HepG2 (cell line): Measurements from ENCODE around the gene ABHD15. TPM values are rescaled to one million over a fixed set of nuclear protein-coding genes. Genes with fewer than 3 reads are reported as not detected.

Source experiments
- ATAC-seq: fragments of 200-7000 bp; cut with Tn5 transposase; 3 replicates; pipeline ENCODE4 v1.9.1; 2020; ENCODE audit warnings: mild to moderate bottlenecking, moderate library complexity
- BruUV-seq: library from RNA; stranded (reverse); fragments of 400-500 nt; replicated peaks from 2 replicates; lab custom pipeline; 2021; lab: Mats Ljungman, UMichigan
- CTCF ChIA-PET: fragments of 300-600 bp; formaldehyde crosslinking; extraction: SDS; loops from one replicate; lab custom pipeline; 2021; ENCODE audit warnings: low total read pairs, inconsistent platforms, low intra/inter-chr PET ratio; lab: Yijun Ruan, JAX
- POLR2A ChIA-PET: fragments of 350-600 bp; sonication (Branson Sonifier 250); formaldehyde crosslinking; loops from one replicate; lab custom pipeline; 2020; ENCODE audit warnings: antibody characterized with exemption, inconsistent platforms; lab: Yijun Ruan, JAX
- DNase-seq: peaks from one replicate; pipeline ENCODE4 v3.0.0-alpha.2; 2015; ENCODE audit warnings: low spot score
- FAIRE-seq: peaks from 3 replicates; lab custom pipeline; 2011; peaks lifted over from hg19 to GRCh38; lab: Jason Lieb, UNC
- H2AFZ ChIP-seq: one replicate; pipeline ENCODE4 v1.6.1; 2011; ENCODE audit warnings: low read length, inconsistent platforms
- H3K27ac ChIP-seq: fragments of 300-600 bp; 3 replicates; pipeline ENCODE4 v1.8.0; 2011; ENCODE audit warnings: mixed run types, mild to moderate bottlenecking, mixed read lengths, low read length, inconsistent platforms; ENCODE audit not compliant: insufficient read depth; ENCODE audit errors: extremely low read length
- H3K27me3 ChIP-seq, 2 experiments: fragments of 200-600 bp in 1 of 2; 2 replicates in 1 of 2; 3 replicates in 1 of 2; pipeline versions ENCODE4 v1.6.0 to v1.8.0; 2011; ENCODE audit warnings: low read length in 2 of 2, mild to moderate bottlenecking in 2 of 2, moderate library complexity in 2 of 2, inconsistent platforms in 1 of 2; ENCODE audit not compliant: insufficient read depth in 2 of 2, control insufficient read depth in 1 of 2
- H3K36me3 ChIP-seq, 2 experiments: fragments of 200-600 bp in 1 of 2; replicated peaks in 1 of 2; 2 replicates in 1 of 2; 3 replicates in 1 of 2; pipeline versions ENCODE4 v1.5.1 to v1.8.0; 2011; ENCODE audit warnings: low read length in 2 of 2, inconsistent platforms in 1 of 2; ENCODE audit not compliant: insufficient read depth in 2 of 2, control insufficient read depth in 1 of 2
- H3K4me1 ChIP-seq: 2 replicates; pipeline ENCODE4 v1.5.1; 2012; ENCODE audit warnings: low read length, inconsistent platforms; ENCODE audit not compliant: insufficient read depth
- H3K4me2 ChIP-seq: 2 replicates; pipeline ENCODE4 v1.6.0; 2011; ENCODE audit warnings: low read depth, low read length, inconsistent platforms
- H3K4me3 ChIP-seq, 3 experiments: fragments of 200-600 bp in 1 of 3; sonication (generic), shearing (Covaris generic) in 1 of 3; replicated peaks in 1 of 3; 2 replicates each; pipeline ENCODE4 v1.5.1; 2011 to 2016; ENCODE audit warnings: low read length in 3 of 3, inconsistent platforms in 2 of 3, low read depth in 2 of 3, mild to moderate bottlenecking in 2 of 3, control low read depth in 1 of 3, mixed read lengths in 1 of 3; ENCODE audit not compliant: insufficient read depth in 1 of 3
- H3K79me2 ChIP-seq: one replicate; pipeline ENCODE4 v1.6.1; 2011; ENCODE audit warnings: low read length, inconsistent platforms; ENCODE audit not compliant: insufficient read depth
- H3K9ac ChIP-seq: 2 replicates; pipeline ENCODE4 v1.6.0; 2011; ENCODE audit warnings: mild to moderate bottlenecking, low read depth, low read length, inconsistent platforms; ENCODE audit not compliant: insufficient read depth
- H3K9me3 ChIP-seq: 2 replicates; pipeline ENCODE4 v1.5.1; 2012; ENCODE audit warnings: mild to moderate bottlenecking, low read length
- H4K20me1 ChIP-seq: 2 replicates; pipeline ENCODE4 v1.6.0; 2011; ENCODE audit warnings: inconsistent platforms, mild to moderate bottlenecking, low read length, moderate library complexity; ENCODE audit not compliant: insufficient read depth
- NFYC ChIP-seq: IDR thresholded peaks from 2 replicates; pipeline ENCODE4 v1.6.1; 2016; ENCODE audit warnings: missing genetic modification reagents, missing compliant biosample characterization
- ZNF121 ChIP-seq: sonication (generic); formaldehyde crosslinking; IDR thresholded peaks from 2 replicates; pipeline ENCODE4 v1.5.0; 2020; ENCODE audit warnings: mild to moderate bottlenecking, missing genetic modification reagents
- ZNF235 ChIP-seq: sonication (generic); formaldehyde crosslinking; IDR thresholded peaks from 2 replicates; pipeline ENCODE4 v1.8.1; 2023; ENCODE audit warnings: mild to moderate bottlenecking, missing genetic modification reagents, borderline replicate concordance
- ZNF24 ChIP-seq: fragments of 450-650 bp; IDR thresholded peaks from 2 replicates; pipeline ENCODE4 v1.6.1; 2017; ENCODE audit warnings: antibody characterized with exemption, mild to moderate bottlenecking
- ZNF782 ChIP-seq: sonication (generic); formaldehyde crosslinking; IDR thresholded peaks from 2 replicates; pipeline ENCODE4 v1.4.0; 2020; ENCODE audit warnings: missing genetic modification reagents, mild to moderate bottlenecking, borderline replicate concordance
- WGBS: methylation state at CpG from one replicate; pipeline ENCODE4 v1.1.6; 2017; ENCODE audit warnings: low lambda C conversion rate; 5-methylcytosine and 5-hydroxymethylcytosine counted together
- in situ Hi-C: cut with HindIII; loops from 2 replicates; pipeline ENCODE4 v1.10.0; 2017; ENCODE audit warnings: low pct_unique_long_range_greater_than_20kb; ENCODE audit not compliant: extremely low pct_ligation_motif_present
- intact Hi-C: fragments of 100-400 bp; cut with micrococcal nuclease; formaldehyde crosslinking; loops from one replicate; pipeline ENCODE4 v1.10.0; 2022; ENCODE audit not compliant: unreplicated experiment
- polyA plus RNA-seq, 8 experiments: library from polyadenylated mRNA; depleted of rRNA in 3 of 8; stranded (reverse) in 7 of 8; unstranded in 1 of 8; fragments of >200 nt; fragmentation: Illumina TruSeq in 4 of 8; extraction: Trizol in 4 of 8; gene quantifications; 2 replicates each; pipeline versions ENCODE4 v1.2.1 to v1.2.3, GENCODE V29; 2011 to 2016; ENCODE audit warnings: low read depth in 4 of 8, missing spikeins in 1 of 8, mixed read lengths in 1 of 8; ENCODE audit not compliant: insufficient read depth in 1 of 8
- total RNA-seq, 5 experiments: library from RNA; depleted of rRNA; stranded (reverse); fragments of >200 nt; fragmentation: Illumina TruSeq; extraction: Trizol; gene quantifications; 2 replicates each; pipeline ENCODE4 v1.2.3, GENCODE V29; 2016; ENCODE audit warnings: low read depth in 1 of 5
- TF ChIP-seq, protein P1 (sequence below): sonication (generic); formaldehyde crosslinking; IDR thresholded peaks from 2 replicates; pipeline ENCODE4 v1.4.0; 2020; ENCODE audit warnings: missing genetic modification reagents, borderline replicate concordance

The ABHD15 gene
- total and polyA plus RNA-seq, 2 of the 13 experiments (the other 11 are each of a cell fraction or from before 2014, with no cell fraction given), result 2.4 to 7.7 TPM

- peaks cover 5 to 20% of the 10 kb centered on the region in 2 experiments; a peak in 4 of 5 replicates for H3K36me3 ChIP-seq
- H3K4me1 ChIP-seq, result peaks cover 23% of the 10 kb centered on the region
- no peaks in the 10 kb centered on the region for H3K9me3 ChIP-seq
- WGBS, result 98% methylated on average over 9 of the region's 9 CpGs
- no peak for DNase-seq
- no peak for ATAC-seq
- H3K27me3 ChIP-seq, result no peaks in the 10 kb centered on the region
- CTCF ChIA-PET, result no interaction called here
- intact Hi-C loops, result no loop called here
- H3K9ac ChIP-seq, result no peak overlapping the region
- H2AFZ ChIP-seq, result no peak overlapping the region
- in situ Hi-C loops, result no loop called here
- no peaks in the 10 kb centered on the region for H3K79me2 ChIP-seq
- no peak overlapping the region for H3K4me2 ChIP-seq
- H4K20me1 ChIP-seq, result no peaks in the 10 kb centered on the region
- TF ChIP-seq ZNF24, result no peak
- TF ChIP-seq ZNF235 (CRISPR knock-in tag), result no peak
- TF ChIP-seq, protein P1, sequence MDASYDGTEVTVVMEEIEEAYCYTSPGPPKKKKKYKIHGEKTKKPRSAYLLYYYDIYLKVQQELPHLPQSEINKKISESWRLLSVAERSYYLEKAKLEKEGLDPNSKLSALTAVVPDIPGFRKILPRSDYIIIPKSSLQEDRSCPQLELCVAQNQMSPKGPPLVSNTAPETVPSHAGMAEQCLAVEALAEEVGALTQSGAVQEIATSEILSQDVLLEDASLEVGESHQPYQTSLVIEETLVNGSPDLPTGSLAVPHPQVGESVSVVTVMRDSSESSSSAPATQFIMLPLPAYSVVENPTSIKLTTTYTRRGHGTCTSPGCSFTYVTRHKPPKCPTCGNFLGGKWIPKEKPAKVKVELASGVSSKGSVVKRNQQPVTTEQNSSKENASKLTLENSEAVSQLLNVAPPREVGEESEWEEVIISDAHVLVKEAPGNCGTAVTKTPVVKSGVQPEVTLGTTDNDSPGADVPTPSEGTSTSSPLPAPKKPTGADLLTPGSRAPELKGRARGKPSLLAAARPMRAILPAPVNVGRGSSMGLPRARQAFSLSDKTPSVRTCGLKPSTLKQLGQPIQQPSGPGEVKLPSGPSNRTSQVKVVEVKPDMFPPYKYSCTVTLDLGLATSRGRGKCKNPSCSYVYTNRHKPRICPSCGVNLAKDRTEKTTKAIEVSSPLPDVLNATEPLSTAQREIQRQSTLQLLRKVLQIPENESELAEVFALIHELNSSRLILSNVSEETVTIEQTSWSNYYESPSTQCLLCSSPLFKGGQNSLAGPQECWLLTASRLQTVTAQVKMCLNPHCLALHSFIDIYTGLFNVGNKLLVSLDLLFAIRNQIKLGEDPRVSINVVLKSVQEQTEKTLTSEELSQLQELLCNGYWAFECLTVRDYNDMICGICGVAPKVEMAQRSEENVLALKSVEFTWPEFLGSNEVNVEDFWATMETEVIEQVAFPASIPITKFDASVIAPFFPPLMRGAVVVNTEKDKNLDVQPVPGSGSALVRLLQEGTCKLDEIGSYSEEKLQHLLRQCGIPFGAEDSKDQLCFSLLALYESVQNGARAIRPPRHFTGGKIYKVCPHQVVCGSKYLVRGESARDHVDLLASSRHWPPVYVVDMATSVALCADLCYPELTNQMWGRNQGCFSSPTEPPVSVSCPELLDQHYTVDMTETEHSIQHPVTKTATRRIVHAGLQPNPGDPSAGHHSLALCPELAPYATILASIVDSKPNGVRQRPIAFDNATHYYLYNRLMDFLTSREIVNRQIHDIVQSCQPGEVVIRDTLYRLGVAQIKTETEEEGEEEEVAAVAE (CRISPR knock-in tag), result no peak
- TF ChIP-seq NFYC, result no peak
- no peak for TF ChIP-seq ZNF782 (CRISPR knock-in tag)
- no peak for TF ChIP-seq ZNF121 (CRISPR knock-in tag)
- TF ChIP-seq, all 625 proteins: peak for 0
- BruUV-seq, result no TSS peak
- H3K27ac ChIP-seq, result no peak overlapping the region
- no peak overlapping the region for H3K4me3 ChIP-seq
- FAIRE-seq, result no peak
- POLR2A ChIA-PET, result no interaction called here
Measured at GRCh38 chr17:29577001-29577370, 10.1 kb upstream of the ABHD15 start.
